ENCODE data around the gene GNGT1.

Gene GNGT1

DNA sequence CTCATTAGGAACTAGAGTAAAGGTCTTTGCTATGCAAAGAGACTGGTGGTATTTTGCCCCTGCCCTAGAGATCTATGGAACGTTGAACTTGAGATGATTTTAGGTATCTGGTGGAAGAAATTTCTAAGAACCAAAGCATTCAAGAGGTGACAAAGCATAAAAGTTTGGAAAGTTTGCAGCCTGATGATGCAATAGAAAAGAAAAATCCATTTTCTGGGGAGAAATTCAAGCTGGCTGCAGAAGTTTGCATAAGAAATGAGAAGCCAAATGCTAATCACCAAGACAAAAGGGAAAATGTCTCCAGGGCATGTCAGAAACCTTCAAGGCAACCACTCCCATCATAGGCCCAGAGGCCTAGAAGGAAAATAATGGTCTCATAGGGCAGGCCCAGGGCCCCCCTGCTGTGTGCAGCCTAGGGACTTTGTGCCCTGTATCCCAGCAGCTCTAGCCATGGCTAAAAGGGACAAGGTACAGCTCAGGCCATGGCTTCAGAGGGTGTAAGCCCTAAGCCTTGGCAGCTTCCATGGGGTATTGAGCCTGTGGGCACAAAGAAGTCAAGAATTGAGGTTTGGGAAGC, 32.3 kb upstream of the GNGT1 start:
- TF ChIP-seq, protein P1, sequence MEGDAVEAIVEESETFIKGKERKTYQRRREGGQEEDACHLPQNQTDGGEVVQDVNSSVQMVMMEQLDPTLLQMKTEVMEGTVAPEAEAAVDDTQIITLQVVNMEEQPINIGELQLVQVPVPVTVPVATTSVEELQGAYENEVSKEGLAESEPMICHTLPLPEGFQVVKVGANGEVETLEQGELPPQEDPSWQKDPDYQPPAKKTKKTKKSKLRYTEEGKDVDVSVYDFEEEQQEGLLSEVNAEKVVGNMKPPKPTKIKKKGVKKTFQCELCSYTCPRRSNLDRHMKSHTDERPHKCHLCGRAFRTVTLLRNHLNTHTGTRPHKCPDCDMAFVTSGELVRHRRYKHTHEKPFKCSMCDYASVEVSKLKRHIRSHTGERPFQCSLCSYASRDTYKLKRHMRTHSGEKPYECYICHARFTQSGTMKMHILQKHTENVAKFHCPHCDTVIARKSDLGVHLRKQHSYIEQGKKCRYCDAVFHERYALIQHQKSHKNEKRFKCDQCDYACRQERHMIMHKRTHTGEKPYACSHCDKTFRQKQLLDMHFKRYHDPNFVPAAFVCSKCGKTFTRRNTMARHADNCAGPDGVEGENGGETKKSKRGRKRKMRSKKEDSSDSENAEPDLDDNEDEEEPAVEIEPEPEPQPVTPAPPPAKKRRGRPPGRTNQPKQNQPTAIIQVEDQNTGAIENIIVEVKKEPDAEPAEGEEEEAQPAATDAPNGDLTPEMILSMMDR (IDR thresholded peaks at IDR 0.05; ENCODE audit: low read depth, low read length), result no peak
- H3K4me3 ChIP-seq (replicated peaks in 1 of 2; ENCODE audit: low read depth in 2 of 2, low read length in 2 of 2), result no peak overlapping the region
- DNase-seq (ENCODE audit: low read depth in 2 of 2), result no peak

- DNase-seq (ENCODE audit: low read depth in 2 of 2), result no peak
- TF ChIP-seq, protein P1 (IDR thresholded peaks at IDR 0.05; ENCODE audit: low read depth, low read length), result no peak
- H3K4me3 ChIP-seq (replicated peaks in 1 of 2; ENCODE audit: low read depth in 2 of 2, low read length in 2 of 2), result no peak overlapping the region
Observed at GRCh38 chr7:93877742-93878141, 28.6 kb upstream of the GNGT1 start.

GRCh38 chr7:93879356-93879755, 27.0 kb upstream of the GNGT1 start:
- H3K4me3 ChIP-seq (replicated peaks in 1 of 2; ENCODE audit: low read depth in 2 of 2, low read length in 2 of 2), result no peak overlapping the region
- TF ChIP-seq, protein P1 (IDR thresholded peaks at IDR 0.05; ENCODE audit: low read depth, low read length), result no peak
- DNase-seq (ENCODE audit: low read depth in 2 of 2), result no peak

GRCh38 chr7:93882468-93882867, 23.9 kb upstream of the GNGT1 start:
- no peak for DNase-seq (ENCODE audit: low read depth in 2 of 2)
- TF ChIP-seq, protein P1 (IDR thresholded peaks at IDR 0.05; ENCODE audit: low read depth, low read length), result no peak

GRCh38 chr7:93883078-93883916, 23.1 kb upstream of the GNGT1 start:
- TF ChIP-seq, protein P1 (IDR thresholded peaks at IDR 0.05; ENCODE audit: low read depth, low read length), result no peak
- peak; percentile 59 to 67 for DNase-seq (ENCODE audit: low read depth in 2 of 2)
- no peak overlapping the region for H3K4me3 ChIP-seq (replicated peaks in 1 of 2; ENCODE audit: low read depth in 2 of 2, low read length in 2 of 2)

More at GRCh38 chr7:93882468-93882867, 23.9 kb upstream of the GNGT1 start:
- no peak overlapping the region for H3K4me3 ChIP-seq (replicated peaks in 1 of 2; ENCODE audit: low read depth in 2 of 2, low read length in 2 of 2)

GRCh38 chr7:93883917-93884345, 22.4 kb upstream of the GNGT1 start:
- DNase-seq (ENCODE audit: low read depth in 2 of 2), result peak in 1 of 2 donors; percentile 56
- no peak overlapping the region for H3K4me3 ChIP-seq (replicated peaks in 1 of 2; ENCODE audit: low read depth in 2 of 2, low read length in 2 of 2)
- TF ChIP-seq, protein P1 (IDR thresholded peaks at IDR 0.05; ENCODE audit: low read depth, low read length), result no peak
